Measurements from ENCODE around the gene SPAG7.

The SPAG7 gene

GRCh38 chr17:4967539-4968485, at the start of gene SPAG7:
Gene SPAG7, minus strand, starts transcription at chr17:4967817. Its CDS starts 13 bp downstream, at chr17:4967804.
- DNase-seq (ENCODE audit: low read depth in 2 of 2) = peak; percentile 87 to 90

- DNase-seq (ENCODE audit: low read depth in 2 of 2) = no peak
Measured at GRCh38 chr17:5014357-5014756, 46.7 kb upstream of the SPAG7 start.

GRCh38 chr17:5011928-5012327, 44.3 kb upstream of the SPAG7 start:
- DNase-seq (ENCODE audit: low read depth in 2 of 2) = peak in 1 of 2 donors; percentile 21

GRCh38 chr17:5003214-5003867, 35.7 kb upstream of the SPAG7 start:
- no peak for DNase-seq (ENCODE audit: low read depth in 2 of 2)

GRCh38 chr17:5002121-5002788, 34.6 kb upstream of the SPAG7 start:
- no peak for DNase-seq (ENCODE audit: low read depth in 2 of 2)

GRCh38 chr17:5000237-5000639, 32.6 kb upstream of the SPAG7 start:
- DNase-seq (ENCODE audit: low read depth in 2 of 2) = no peak

- no peak for DNase-seq (ENCODE audit: low read depth in 2 of 2)
Measured at GRCh38 chr17:4999430-5000093, 31.9 kb upstream of the SPAG7 start.

- DNase-seq (ENCODE audit: low read depth in 2 of 2) = no peak
Measured at GRCh38 chr17:4998732-4999429, 31.3 kb upstream of the SPAG7 start.

GRCh38 chr17:4998027-4998731, 30.6 kb upstream of the SPAG7 start:
- no peak for DNase-seq (ENCODE audit: low read depth in 2 of 2)

GRCh38 chr17:4997302-4998026, 29.8 kb upstream of the SPAG7 start, which contains the start of the genes INCA1 and KIF1C:
Gene INCA1, minus strand, starts transcription at chr17:4997522. Its CDS starts 3,085 bp downstream, at chr17:4994437.
Gene KIF1C, plus strand, starts transcription at chr17:4997950. Its CDS starts 2,297 bp downstream, at chr17:5000247.
- peak; percentile 86 to 87 for DNase-seq (ENCODE audit: low read depth in 2 of 2)

GRCh38 chr17:4994081-4994595, 26.5 kb upstream of the SPAG7 start:
- DNase-seq (ENCODE audit: low read depth in 2 of 2) = no peak

GRCh38 chr17:4987767-4988567, 20.4 kb upstream of the SPAG7 start:
- DNase-seq (ENCODE audit: low read depth in 2 of 2) = no peak

- DNase-seq (ENCODE audit: low read depth in 2 of 2) = peak; percentile 84 to 87
Measured at GRCh38 chr17:4986951-4987766, 19.5 kb upstream of the SPAG7 start, which contains the start of gene CAMTA2. Gene CAMTA2, minus strand, starts transcription at chr17:4987675. Its CDS starts 1,453 bp downstream, at chr17:4986222.

GRCh38 chr17:4986403-4986802, 18.8 kb upstream of the SPAG7 start:
- DNase-seq (ENCODE audit: low read depth in 2 of 2) = no peak

GRCh38 chr17:4982305-4982704, 14.7 kb upstream of the SPAG7 start:
- no peak for DNase-seq (ENCODE audit: low read depth in 2 of 2)

- peak in 1 of 2 donors; percentile 25 for DNase-seq (ENCODE audit: low read depth in 2 of 2)
Measured at GRCh38 chr17:4980644-4981216, 13.1 kb upstream of the SPAG7 start.

- DNase-seq (ENCODE audit: low read depth in 2 of 2) = no peak
Measured at GRCh38 chr17:4978726-4979125, 11.1 kb upstream of the SPAG7 start.
